Spleen (tissue), 11 donors: Measurements from ENCODE around the gene CSE1L. TPM values are rescaled to one million over a fixed set of nuclear protein-coding genes. Genes with fewer than 3 reads are reported as not detected.
A peak's percentile ranks its signal among the peaks of the same experiment; 100 is the strongest.

Experiments used
- DNase-seq: peaks from one replicate; pipeline ENCODE4 v3.0.0-alpha.2; 2020
- H3K27ac ChIP-seq, 8 donors: fragments of 200-600 bp; sonication (generic) in 7 of 8; 1 replicate in 4 of 8; 2 replicates in 4 of 8; pipeline versions ENCODE4 v1.5.0 to v1.8.0; 2016 to 2021; ENCODE audit warnings: inconsistent platforms in 4 of 8, mild to moderate bottlenecking in 4 of 8, moderate library complexity in 1 of 8
- H3K27me3 ChIP-seq, 7 donors: fragments of 200-600 bp; sonication (generic) in 6 of 7; replicated peaks in 1 of 7; 1 replicate in 4 of 7; 2 replicates in 3 of 7; pipeline versions ENCODE4 v1.5.0 to v1.8.0; 2016 to 2021; ENCODE audit warnings: inconsistent platforms in 3 of 7, mild to moderate bottlenecking in 1 of 7
- H3K36me3 ChIP-seq, 6 donors: fragments of 200-600 bp; sonication (generic) in 5 of 6; 1 replicate in 4 of 6; 2 replicates in 2 of 6; pipeline versions ENCODE4 v1.5.0 to v1.8.0; 2016 to 2021; ENCODE audit warnings: inconsistent platforms in 2 of 6
- H3K4me1 ChIP-seq, 6 donors: fragments of 200-600 bp; sonication (generic) in 5 of 6; 1 replicate in 3 of 6; 2 replicates in 3 of 6; pipeline versions ENCODE4 v1.5.0 to v1.8.0; 2016 to 2021; ENCODE audit warnings: inconsistent platforms in 3 of 6
- H3K4me3 ChIP-seq, 8 donors: fragments of 200-600 bp; sonication (generic) in 7 of 8; 1 replicate in 4 of 8; 2 replicates in 4 of 8; pipeline versions ENCODE4 v1.5.0 to v1.8.0; 2016 to 2021; ENCODE audit warnings: inconsistent platforms in 4 of 8, mild to moderate bottlenecking in 4 of 8, moderate library complexity in 2 of 8
- H3K9me3 ChIP-seq, 8 donors: fragments of 200-600 bp; sonication (generic) in 7 of 8; 1 replicate in 4 of 8; 2 replicates in 4 of 8; pipeline versions ENCODE4 v1.5.0 to v1.8.0; 2016 to 2021; ENCODE audit warnings: inconsistent platforms in 4 of 8
- CTCF ChIP-seq, 11 experiments: fragments of 200-600 bp in 7 of 11; fragments of 450-650 bp in 4 of 11; sonication (generic) in 4 of 11; IDR thresholded peaks in 8 of 11; conservative IDR thresholded peaks in 3 of 11; 1 replicate in 7 of 11; 2 replicates in 4 of 11; pipeline versions ENCODE4 v1.4.0 to v1.8.0; 2016 to 2021; ENCODE audit warnings: antibody characterized with exemption in 11 of 11, inconsistent platforms in 4 of 11, mild to moderate bottlenecking in 1 of 11
- POLR2A ChIP-seq, 3 donors: fragments of 450-650 bp; IDR thresholded peaks; one replicate each; pipeline ENCODE4 v1.5.1; 2017; ENCODE audit warnings: antibody characterized with exemption in 3 of 3, mild to moderate bottlenecking in 1 of 3
- POLR2AphosphoS5 ChIP-seq, 3 donors: sonication (generic); formaldehyde crosslinking; IDR thresholded peaks; one replicate each; pipeline ENCODE4 v1.5.1; 2017; ENCODE audit warnings: antibody characterized with exemption in 3 of 3
- WGBS, 5 donors: extraction: QIAGEN DNeasy Blood & Tissue Kit in 3 of 5; methylation state at CpG; one replicate each; pipeline versions ENCODE4 v1.1.5 to v1.1.7; 2013 to 2018; 5-methylcytosine and 5-hydroxymethylcytosine counted together
- intact Hi-C: fragments of 100-400 bp; cut with DNase I; formaldehyde crosslinking; loops from one replicate; pipeline ENCODE4 v1.15.0; 2023; ENCODE audit warnings: low total_unique reads
- polyA plus RNA-seq, 3 donors: library from polyadenylated mRNA; stranded (reverse); fragments of 200-250 nt; gene quantifications; one replicate each; pipeline ENCODE4 v1.2.1, GENCODE V29; 2013
- total RNA-seq, 7 donors: library from RNA; depleted of rRNA in 3 of 7; stranded (reverse); fragments of >200 nt in 3 of 7; fragmentation: NEBNext Ultra II Directional in 4 of 7; extraction: Animal tissue kit (Norgen Biotek cat#: 25700) in 4 of 7; gene quantifications; one replicate each; pipeline versions ENCODE4 v1.1.0 to v1.2.1, GENCODE V29; 2016 to 2021
- donor health status: healthy with polysubstance abuse.
- donor health status: DM: no; HTN: no; CAD: no; lungs with moderate emphysema.
- donor health status: DM: no; HTN: no; CAD: no.
- donor health status: Bipolar disorder and iron deficiency.
- donor health status: healthy.
- donor health status: DM: no; HTN: no; CAD: no.
- donor health status: DM: yes; HTN: yes; CAD: no.

The CSE1L gene
- total and polyA plus RNA-seq, 10 donors = 16.7 to 51.5 (median 33.8) TPM

- H3K4me3 ChIP-seq = no peak overlapping the region
- no peak for DNase-seq
- H3K36me3 ChIP-seq = peaks cover 2 to 100% (median 85%) of the 10 kb centered on the region in 6 donors
- no peaks in the 10 kb centered on the region for H3K9me3 ChIP-seq
- 96 to 98% (median 96%) methylated on average over 7 of the region's 7 CpGs for WGBS, 5 donors
- intact Hi-C loops = no loop called here
- H3K27me3 ChIP-seq = no peaks in the 10 kb centered on the region
- TF ChIP-seq POLR2A (IDR thresholded peaks at IDR 0.05) = no peak
- no peak overlapping the region for H3K27ac ChIP-seq
- no peaks in the 10 kb centered on the region for H3K4me1 ChIP-seq
These were observed 73.9 kb downstream of the CSE1L start for GRCh38 chr20:49119988-49120387.

GRCh38 chr20:49122920-49123319, 76.8 kb downstream of the CSE1L start:
- Histone ChIP-seq H3K4me1 (no peaks in the 10 kb centered on the region), H3K9me3 (no peaks in the 10 kb centered on the region), H3K27me3 (no peaks in the 10 kb centered on the region), H3K36me3 (peaks cover 2 to 96% (median 70%) of the 10 kb centered on the region in 6 donors), H3K27ac (no peak overlapping the region), H3K4me3 (no peak overlapping the region)
- intact Hi-C loops = no loop called here
- WGBS, 5 donors = 88 to 97% (median 91%) methylated on average over 13 of the region's 13 CpGs
- peak in 2 of 3 donors; percentile 15 to 44 for TF ChIP-seq POLR2AphosphoS5 (IDR thresholded peaks at IDR 0.05)
- TF ChIP-seq CTCF (IDR thresholded peaks at IDR 0.05 in 8 of 11, conservative IDR thresholded peaks at IDR 0.05 in 3 of 11) = no peak
- no peak for DNase-seq

GRCh38 chr20:49123982-49124381, 77.9 kb downstream of the CSE1L start:
- Histone ChIP-seq H3K4me1 (no peaks in the 10 kb centered on the region), H3K27ac (no peak overlapping the region), H3K9me3 (no peaks in the 10 kb centered on the region), H3K36me3 (peaks cover 2 to 91% (median 63%) of the 10 kb centered on the region in 6 donors), H3K27me3 (no peaks in the 10 kb centered on the region), H3K4me3 (no peak overlapping the region)
- intact Hi-C loops = no loop called here
- WGBS, 5 donors = 91 to 99% (median 97%) methylated on average over 5 to 10 of the region's 10 CpGs
- peak in 2 of 3 donors; percentile 22 to 38 for TF ChIP-seq POLR2AphosphoS5 (IDR thresholded peaks at IDR 0.05)
- no peak for TF ChIP-seq POLR2A (IDR thresholded peaks at IDR 0.05)
- TF ChIP-seq CTCF (IDR thresholded peaks at IDR 0.05 in 8 of 11, conservative IDR thresholded peaks at IDR 0.05 in 3 of 11) = no peak
- DNase-seq = no peak

- Histone ChIP-seq H3K4me1 (peaks cover 3 to 13% (median 7%) of the 10 kb centered on the region in 6 donors), H3K27ac (peak overlapping the region in 3 of 8 donors; percentile 20 to 31 (median 21)), H3K4me3 (no peak overlapping the region), H3K27me3 (no peaks in the 10 kb centered on the region), H3K9me3 (no peaks in the 10 kb centered on the region), H3K36me3 (peaks cover 0 to 84% (median 37%) of the 10 kb centered on the region in 6 donors)
- DNase-seq = no peak
- intact Hi-C loops = no loop called here
- TF ChIP-seq CTCF (IDR thresholded peaks at IDR 0.05 in 8 of 11, conservative IDR thresholded peaks at IDR 0.05 in 3 of 11) (peak in 9 of 11 experiments; percentile 23 to 63 (median 55)), POLR2AphosphoS5 (IDR thresholded peaks at IDR 0.05) (no peak), POLR2A (IDR thresholded peaks at IDR 0.05) (no peak)
- 28 to 52% (median 49%) methylated on average over 5 of the region's 5 CpGs for WGBS, 5 donors
These were observed 86.9 kb downstream of the CSE1L start for GRCh38 chr20:49132995-49133478.
